Measurements from ENCODE around the gene ZC3H15.
"Not testable (repeated sequence)": the region's sequence is repeated elsewhere in the genome, so short reads cannot be mapped to it uniquely, and the experiment has no call there.

ZC3H15 gene

GRCh38 chr2:186496401-186496800 is 10.3 kb downstream of the ZC3H15 start:
- DNase-seq (ENCODE audit: low spot score), result no peak

- no peak for DNase-seq (ENCODE audit: low spot score)
Measured at GRCh38 chr2:186497928-186498327, 11.9 kb downstream of the ZC3H15 start.

- DNase-seq (ENCODE audit: low spot score), result no peak
Measured at GRCh38 chr2:186498834-186499233, 12.8 kb downstream of the ZC3H15 start.

GRCh38 chr2:186503827-186504606 is 18.0 kb downstream of the ZC3H15 start:
- no peak for DNase-seq (ENCODE audit: low spot score)

GRCh38 chr2:186508263-186508662 is 22.2 kb downstream of the ZC3H15 start:
- DNase-seq (ENCODE audit: low spot score), result no peak

GRCh38 chr2:186515376-186515775 is 29.3 kb downstream of the ZC3H15 start:
- no peak for DNase-seq (ENCODE audit: low spot score)

- no peak for DNase-seq (ENCODE audit: low spot score)
Measured at GRCh38 chr2:186516396-186516795, 30.3 kb downstream of the ZC3H15 start.

GRCh38 chr2:186517090-186517489 is 31.0 kb downstream of the ZC3H15 start:
- no peak for DNase-seq (ENCODE audit: low spot score)

GRCh38 chr2:186518291-186518690 is 32.2 kb downstream of the ZC3H15 start:
- no peak for DNase-seq (ENCODE audit: low spot score)

- DNase-seq (ENCODE audit: low spot score), result no peak
Measured at GRCh38 chr2:186518945-186519344, 32.9 kb downstream of the ZC3H15 start.

GRCh38 chr2:186521570-186522153 is 35.6 kb downstream of the ZC3H15 start:
- DNase-seq (ENCODE audit: low spot score), result not testable (repeated sequence)

GRCh38 chr2:186522450-186522849 is 36.4 kb downstream of the ZC3H15 start:
- no peak for DNase-seq (ENCODE audit: low spot score)

- no peak for DNase-seq (ENCODE audit: low spot score)
Measured at GRCh38 chr2:186523791-186524190, 37.7 kb downstream of the ZC3H15 start.

GRCh38 chr2:186526281-186526680 is 40.2 kb downstream of the ZC3H15 start:
- DNase-seq (ENCODE audit: low spot score), result no peak

- DNase-seq (ENCODE audit: low spot score), result no peak
Measured at GRCh38 chr2:186530314-186530713, 44.3 kb downstream of the ZC3H15 start.

- no peak for DNase-seq (ENCODE audit: low spot score)
Measured at GRCh38 chr2:186531257-186531775, 45.3 kb downstream of the ZC3H15 start.

- DNase-seq (ENCODE audit: low spot score), result no peak
Measured at GRCh38 chr2:186532891-186533290, 46.8 kb downstream of the ZC3H15 start.

- DNase-seq (ENCODE audit: low spot score), result no peak
Measured at GRCh38 chr2:186533717-186534116, 47.7 kb downstream of the ZC3H15 start.

- DNase-seq (ENCODE audit: low spot score), result no peak
Measured at GRCh38 chr2:186534406-186534805, 48.3 kb downstream of the ZC3H15 start.

- DNase-seq (ENCODE audit: low spot score), result no peak
Measured at GRCh38 chr2:186535861-186536260, 49.8 kb downstream of the ZC3H15 start.

GRCh38 chr2:186537019-186537418 is 51.0 kb downstream of the ZC3H15 start:
- no peak for DNase-seq (ENCODE audit: low spot score)

GRCh38 chr2:186540941-186541340 is 54.9 kb downstream of the ZC3H15 start:
- DNase-seq (ENCODE audit: low spot score), result no peak

GRCh38 chr2:186542002-186542401 is 55.9 kb downstream of the ZC3H15 start:
- no peak for DNase-seq (ENCODE audit: low spot score)
